Small intestine (tissue), 7 donors: ENCODE data around the gene NID1. TPM values are rescaled to one million over a fixed set of nuclear protein-coding genes. Genes with fewer than 3 reads are reported as not detected.

Source experiments
- DNase-seq, 2 donors: peaks; one replicate each; pipeline versions ENCODE4 v3.0.0 to v3.0.0-alpha.2; 2013
- FAIRE-seq: peaks from 2 replicates; lab custom pipeline; 2012; peaks lifted over from hg19 to GRCh38; lab: Jason Lieb, UNC
- H3K27ac ChIP-seq, 3 donors: one replicate each; pipeline ENCODE4 v1.5.1; 2013; ENCODE audit warnings: low read length in 2 of 3, mild to moderate bottlenecking in 2 of 3, control low read depth in 1 of 3, inconsistent platforms in 1 of 3, low read depth in 1 of 3, moderate library complexity in 1 of 3
- H3K27me3 ChIP-seq, 3 donors: one replicate each; pipeline ENCODE4 v1.6.1; 2013; ENCODE audit warnings: low read length in 3 of 3, inconsistent platforms in 1 of 3; ENCODE audit not compliant: control insufficient read depth in 3 of 3, insufficient read depth in 3 of 3
- H3K36me3 ChIP-seq, 3 donors: one replicate each; pipeline ENCODE4 v1.6.1; 2013; ENCODE audit warnings: low read length in 3 of 3, inconsistent platforms in 1 of 3, low read depth in 1 of 3, mild to moderate bottlenecking in 1 of 3, moderate library complexity in 1 of 3; ENCODE audit not compliant: control insufficient read depth in 3 of 3, insufficient read depth in 2 of 3
- H3K4me1 ChIP-seq, 3 donors: one replicate each; pipeline ENCODE4 v1.6.1; 2013; ENCODE audit warnings: low read length in 2 of 3, inconsistent platforms in 1 of 3, low read depth in 1 of 3, mild to moderate bottlenecking in 1 of 3, moderate library complexity in 1 of 3; ENCODE audit not compliant: control insufficient read depth in 3 of 3, insufficient read depth in 2 of 3
- H3K4me3 ChIP-seq, 3 donors: one replicate each; pipeline ENCODE4 v1.5.1; 2013; ENCODE audit warnings: low read length in 3 of 3, control low read depth in 1 of 3, inconsistent platforms in 1 of 3, low read depth in 1 of 3, mild to moderate bottlenecking in 1 of 3, moderate library complexity in 1 of 3
- H3K9me3 ChIP-seq, 2 donors: one replicate each; pipeline ENCODE4 v1.6.1; 2013; ENCODE audit warnings: low read depth in 1 of 2, low read length in 1 of 2; ENCODE audit not compliant: control insufficient read depth in 2 of 2, insufficient read depth in 1 of 2
- WGBS, 3 donors: extraction: QIAGEN DNeasy Blood & Tissue Kit; methylation state at CpG; one replicate each; pipeline ENCODE4 v1.1.7; 2013; 5-methylcytosine and 5-hydroxymethylcytosine counted together
- polyA plus RNA-seq, 4 donors: library from polyadenylated mRNA; stranded (reverse) in 3 of 4; unstranded in 1 of 4; fragments of 200-250 nt in 3 of 4; fragments of 120-200 nt in 1 of 4; gene quantifications; one replicate each; pipeline versions ENCODE4 v1.2.1 to v1.2.3, GENCODE V29; 2013
- donor health status: healthy with polysubstance abuse.
- donor health status: control.
- donor health status: control.
- donor health status: Bipolar disorder and iron deficiency.
- donor health status: healthy.

Gene NID1
- polyA plus RNA-seq, 4 donors: 0.67 to 62.0 (median 19.9) TPM

GRCh38 chr1:236066828-236067386 lies 2.0 kb upstream of the NID1 start:
- DNase-seq: peak in 1 of 2 donors; percentile 17

DNA sequence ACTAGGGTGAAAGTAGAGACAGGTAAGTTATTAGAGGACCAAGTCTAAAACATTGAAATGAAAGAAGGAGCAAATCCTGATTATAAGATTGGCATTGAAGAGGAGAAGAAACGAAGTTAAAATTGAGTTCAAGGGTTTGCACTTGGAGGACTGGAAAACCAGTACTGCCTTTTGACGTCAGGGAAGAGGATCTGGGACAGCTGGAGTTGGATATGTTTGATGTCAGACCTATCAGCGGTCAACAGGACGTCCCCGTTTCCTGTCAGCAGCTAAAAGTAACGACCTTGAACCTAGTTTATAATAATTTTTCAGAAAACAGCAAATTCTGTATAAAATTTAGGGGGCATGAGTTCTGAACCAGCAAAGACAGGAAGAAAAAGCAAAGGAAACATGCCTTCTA lies 1.2 kb upstream of the NID1 start:
- peak overlapping the region in 2 of 3 donors; percentile 76 to 95 for H3K27ac ChIP-seq
- H3K27me3 ChIP-seq: peaks cover 6 to 38% (median 10%) of the 10 kb centered on the region in 3 donors
- 42 to 63% (median 62%) methylated on average over 6 of the region's 6 CpGs for WGBS, 3 donors
- peak in 1 of 2 donors; percentile 18 for DNase-seq
- peaks cover 0 to 4% of the 10 kb centered on the region in 2 donors for H3K9me3 ChIP-seq
- H3K4me1 ChIP-seq: peaks cover 0 to 10% (median 0%) of the 10 kb centered on the region in 3 donors
- H3K4me3 ChIP-seq: peak overlapping the region in 1 of 3 donors; percentile 52
- no peak for FAIRE-seq
- peaks cover 0 to 2% (median 0%) of the 10 kb centered on the region in 3 donors for H3K36me3 ChIP-seq

More at GRCh38 chr1:236066828-236067386, 2.0 kb upstream of the NID1 start:
- H3K4me1 ChIP-seq: peaks cover 0 to 10% (median 0%) of the 10 kb centered on the region in 3 donors
- no peak for FAIRE-seq
- H3K27ac ChIP-seq: peak overlapping the region in 2 of 3 donors; percentile 76 to 85
- H3K4me3 ChIP-seq: no peak overlapping the region
- peaks cover 0 to 2% (median 0%) of the 10 kb centered on the region in 3 donors for H3K36me3 ChIP-seq
- 55 to 80% (median 73%) methylated on average over 6 of the region's 6 CpGs for WGBS, 3 donors
- peaks cover 0 to 6% of the 10 kb centered on the region in 2 donors for H3K9me3 ChIP-seq
- H3K27me3 ChIP-seq: peaks cover 6 to 38% (median 10%) of the 10 kb centered on the region in 3 donors

GRCh38 chr1:236065509-236066005 lies 667 bp upstream of the NID1 start:
- Histone ChIP-seq H3K27me3 (peaks cover 6 to 38% (median 10%) of the 10 kb centered on the region in 3 donors), H3K4me1 (peaks cover 0 to 10% (median 0%) of the 10 kb centered on the region in 3 donors), H3K36me3 (peaks cover 0 to 2% (median 0%) of the 10 kb centered on the region in 3 donors), H3K4me3 (peak overlapping the region in 2 of 3 donors; percentile 37 to 52), H3K9me3 (peaks cover 0 to 1% of the 10 kb centered on the region in 2 donors), H3K27ac (peak overlapping the region in 2 of 3 donors; percentile 76 to 95)
- FAIRE-seq: no peak
- peak in 1 of 2 donors; percentile 20 for DNase-seq
- 22 to 37% (median 26%) methylated on average over 17 of the region's 17 CpGs for WGBS, 3 donors

GRCh38 chr1:236063919-236064673 lies 794 bp downstream of the NID1 start:
- DNase-seq: peak; percentile 63 to 78
- H3K27ac ChIP-seq: peak overlapping the region in 2 of 3 donors; percentile 62 to 95
- H3K27me3 ChIP-seq: peaks cover 6 to 38% (median 10%) of the 10 kb centered on the region in 3 donors
- peaks cover 0 to 10% (median 0%) of the 10 kb centered on the region in 3 donors for H3K4me1 ChIP-seq
- peaks cover 0 to 2% (median 0%) of the 10 kb centered on the region in 3 donors for H3K36me3 ChIP-seq
- 5 to 18% (median 16%) methylated on average over 45 to 55 of the region's 55 CpGs for WGBS, 3 donors
- peak overlapping the region; percentile 37 to 70 (median 52) for H3K4me3 ChIP-seq
- no peaks in the 10 kb centered on the region for H3K9me3 ChIP-seq
- FAIRE-seq: no peak

- Histone ChIP-seq H3K27ac (peak overlapping the region in 2 of 3 donors; percentile 62 to 95), H3K9me3 (no peaks in the 10 kb centered on the region), H3K27me3 (peaks cover 6 to 38% (median 10%) of the 10 kb centered on the region in 3 donors), H3K4me3 (peak overlapping the region; percentile 37 to 70 (median 52)), H3K36me3 (peaks cover 0 to 2% (median 0%) of the 10 kb centered on the region in 3 donors), H3K4me1 (peaks cover 0 to 10% (median 0%) of the 10 kb centered on the region in 3 donors)
- FAIRE-seq (no peak), DNase-seq (no peak)
- 55 to 79% (median 77%) methylated on average over 6 of the region's 6 CpGs for WGBS, 3 donors
Observed at GRCh38 chr1:236063551-236063918, 1.4 kb downstream of the NID1 start.

DNA sequence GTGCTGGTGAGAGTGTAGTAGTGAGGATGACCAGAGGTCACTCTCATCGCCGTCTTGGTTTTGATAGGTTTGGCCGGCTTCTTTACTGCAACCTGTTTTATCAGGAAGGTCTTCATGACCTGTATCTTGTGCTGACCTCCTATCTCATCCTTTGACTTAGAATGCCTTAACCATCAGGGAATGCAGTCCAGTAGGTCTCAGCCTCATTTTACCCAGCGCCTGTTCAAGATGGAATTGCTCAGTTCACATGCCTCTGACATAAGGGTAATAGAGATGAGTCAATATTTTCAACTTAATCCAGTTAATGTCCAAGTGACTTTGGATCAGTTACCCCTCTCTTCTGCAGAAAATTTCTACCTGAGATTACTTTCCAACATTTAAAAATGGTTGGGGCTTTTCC lies 4.6 kb downstream of the NID1 start:
- H3K27me3 ChIP-seq: peaks cover 6 to 18% (median 7%) of the 10 kb centered on the region in 3 donors
- H3K27ac ChIP-seq: no peak overlapping the region
- DNase-seq: no peak
- 92 to 98% (median 95%) methylated on average over 4 of the region's 4 CpGs for WGBS, 3 donors
- FAIRE-seq: no peak
- no peak overlapping the region for H3K4me3 ChIP-seq
- H3K9me3 ChIP-seq: no peaks in the 10 kb centered on the region
- H3K36me3 ChIP-seq: peaks cover 0 to 2% (median 0%) of the 10 kb centered on the region in 3 donors
- peaks cover 0 to 5% (median 0%) of the 10 kb centered on the region in 3 donors for H3K4me1 ChIP-seq

GRCh38 chr1:236059011-236059410 lies 5.9 kb downstream of the NID1 start:
- Histone ChIP-seq H3K27me3 (peaks cover 3 to 7% (median 4%) of the 10 kb centered on the region in 3 donors), H3K27ac (no peak overlapping the region), H3K4me3 (no peak overlapping the region), H3K36me3 (peaks cover 0 to 2% (median 0%) of the 10 kb centered on the region in 3 donors), H3K9me3 (no peaks in the 10 kb centered on the region), H3K4me1 (peaks cover 0 to 3% (median 0%) of the 10 kb centered on the region in 3 donors)
- DNase-seq: no peak
- FAIRE-seq: no peak
- 61 to 76% (median 74%) methylated on average over 5 of the region's 5 CpGs for WGBS, 3 donors
